ENCODE data around the gene SLC46A2.

The SLC46A2 gene

GRCh38 chr9:112884721-112885120 is 6.0 kb downstream of the SLC46A2 start:
- no peak for DNase-seq

GRCh38 chr9:112884101-112884500 is 6.6 kb downstream of the SLC46A2 start:
- no peak for DNase-seq

GRCh38 chr9:112881331-112881730 is 9.3 kb downstream of the SLC46A2 start:
- DNase-seq: no peak

- DNase-seq: no peak
Observed at GRCh38 chr9:112880650-112881049, 10.0 kb downstream of the SLC46A2 start.

GRCh38 chr9:112878752-112879151 is 11.9 kb downstream of the SLC46A2 start:
- DNase-seq: no peak

GRCh38 chr9:112873773-112874405 is 16.8 kb downstream of the SLC46A2 start:
- no peak for DNase-seq

GRCh38 chr9:112872019-112872418 is 18.7 kb downstream of the SLC46A2 start:
- DNase-seq: no peak

GRCh38 chr9:112870556-112870955 is 20.1 kb downstream of the SLC46A2 start:
- no peak for DNase-seq

- DNase-seq: no peak
Observed at GRCh38 chr9:112869917-112870316, 20.8 kb downstream of the SLC46A2 start.

- DNase-seq: no peak
Observed at GRCh38 chr9:112869041-112869529, 21.6 kb downstream of the SLC46A2 start.

- DNase-seq: no peak
Observed at GRCh38 chr9:112868461-112868860, 22.2 kb downstream of the SLC46A2 start.

GRCh38 chr9:112867275-112867991 is 23.2 kb downstream of the SLC46A2 start:
- no peak for DNase-seq

GRCh38 chr9:112866662-112867274 is 23.9 kb downstream of the SLC46A2 start:
- DNase-seq: no peak

GRCh38 chr9:112864982-112865381 is 25.7 kb downstream of the SLC46A2 start:
- DNase-seq: no peak

GRCh38 chr9:112864403-112864802 is 26.3 kb downstream of the SLC46A2 start:
- DNase-seq: no peak

- DNase-seq: no peak
Observed at GRCh38 chr9:112863746-112864145, 26.9 kb downstream of the SLC46A2 start.

GRCh38 chr9:112863214-112863613 is 27.5 kb downstream of the SLC46A2 start:
- no peak for DNase-seq

GRCh38 chr9:112861638-112862555 is 28.8 kb downstream of the SLC46A2 start:
- DNase-seq: no peak

GRCh38 chr9:112861155-112861554 is 29.5 kb downstream of the SLC46A2 start:
- no peak for DNase-seq

GRCh38 chr9:112860451-112860850 is 30.2 kb downstream of the SLC46A2 start:
- DNase-seq: no peak

GRCh38 chr9:112858625-112859147 is 32.0 kb downstream of the SLC46A2 start:
- DNase-seq: no peak

GRCh38 chr9:112858005-112858404 is 32.7 kb downstream of the SLC46A2 start:
- no peak for DNase-seq

GRCh38 chr9:112856843-112857242 is 33.8 kb downstream of the SLC46A2 start:
- DNase-seq: no peak
